CD4-positive, alpha-beta T cell treated with Interleukin-4 for 4 hours (primary cell): ENCODE data around the gene NR4A1.

Experiments used
- DNase-seq: peaks from one replicate; pipeline ENCODE4 v3.0.0-alpha.2; 2020

NR4A1 gene

DNA sequence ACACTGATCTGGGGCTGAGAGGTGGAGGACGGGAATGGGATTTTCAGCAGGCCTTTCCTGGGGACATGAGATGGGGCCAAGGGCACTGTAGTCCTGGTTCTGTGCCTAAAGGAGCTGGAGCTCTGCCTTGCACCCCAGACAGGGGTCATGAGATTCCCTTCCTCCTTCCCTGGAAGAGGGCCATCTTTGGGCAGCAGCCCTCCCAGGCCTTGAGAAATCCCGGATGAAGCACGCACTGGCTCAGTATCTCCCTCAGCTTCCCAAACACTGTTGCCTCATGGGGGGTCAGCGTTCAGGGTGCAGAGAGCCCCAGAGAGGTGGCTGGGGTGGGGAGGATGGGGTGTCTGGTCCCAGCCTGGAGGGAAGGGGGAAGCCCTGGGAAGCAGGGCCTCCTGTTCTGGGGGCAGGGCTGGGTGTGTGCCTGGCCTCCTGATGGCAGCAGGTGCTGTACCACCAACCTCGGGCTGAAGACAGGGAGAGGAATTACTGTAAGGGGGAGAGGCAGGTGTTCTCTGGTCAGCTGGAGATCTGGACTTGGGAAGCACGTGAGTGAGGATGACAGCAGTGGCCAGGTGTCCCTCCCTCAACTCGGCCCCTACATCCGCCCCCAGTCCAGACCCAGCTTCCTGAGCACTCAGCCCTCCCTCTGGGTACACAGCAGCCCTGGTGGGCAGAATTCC, 8.4 kb upstream of the NR4A1 start:
- DNase-seq: no peak

DNA sequence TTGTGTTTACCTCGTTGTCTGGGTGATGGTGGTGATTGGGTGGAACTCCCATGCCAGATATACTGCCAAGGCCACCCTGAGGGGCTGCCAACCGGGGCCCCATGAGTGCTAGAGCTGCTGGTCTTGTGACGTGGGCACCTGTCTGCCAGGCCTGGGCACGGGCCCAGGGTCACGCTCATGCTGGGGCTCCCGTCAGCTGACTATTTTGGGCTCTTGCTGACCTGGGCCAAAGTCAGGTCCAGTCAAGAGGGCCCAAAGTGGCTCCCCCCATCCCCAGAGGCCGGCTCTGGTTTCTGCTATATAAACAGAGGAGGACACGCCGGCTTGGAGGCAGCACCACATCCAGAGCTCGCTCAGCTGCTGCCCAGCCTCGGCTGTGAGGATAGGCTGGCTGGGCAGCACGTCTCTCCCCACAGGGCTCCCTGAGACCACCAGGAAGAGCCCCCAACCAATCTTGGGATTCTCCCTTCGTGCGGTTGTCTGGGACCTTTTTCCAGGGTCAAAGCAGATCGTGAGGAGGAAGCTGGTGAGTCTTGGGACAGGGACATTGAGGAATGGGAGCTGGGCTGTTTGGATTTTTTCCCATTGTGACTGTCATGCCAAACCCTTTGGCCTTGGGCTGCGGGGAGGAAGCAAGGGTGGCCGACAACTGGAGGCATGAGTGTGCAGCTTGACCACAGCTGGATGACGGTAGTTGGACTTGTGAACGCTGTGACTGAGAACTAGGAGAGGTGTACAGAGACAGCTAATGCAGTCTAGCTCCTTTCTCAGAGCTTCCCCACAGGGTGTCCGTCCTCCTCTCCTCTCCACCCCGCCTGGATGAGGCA, 7.6 kb upstream of the NR4A1 start:
- no peak for DNase-seq

DNA sequence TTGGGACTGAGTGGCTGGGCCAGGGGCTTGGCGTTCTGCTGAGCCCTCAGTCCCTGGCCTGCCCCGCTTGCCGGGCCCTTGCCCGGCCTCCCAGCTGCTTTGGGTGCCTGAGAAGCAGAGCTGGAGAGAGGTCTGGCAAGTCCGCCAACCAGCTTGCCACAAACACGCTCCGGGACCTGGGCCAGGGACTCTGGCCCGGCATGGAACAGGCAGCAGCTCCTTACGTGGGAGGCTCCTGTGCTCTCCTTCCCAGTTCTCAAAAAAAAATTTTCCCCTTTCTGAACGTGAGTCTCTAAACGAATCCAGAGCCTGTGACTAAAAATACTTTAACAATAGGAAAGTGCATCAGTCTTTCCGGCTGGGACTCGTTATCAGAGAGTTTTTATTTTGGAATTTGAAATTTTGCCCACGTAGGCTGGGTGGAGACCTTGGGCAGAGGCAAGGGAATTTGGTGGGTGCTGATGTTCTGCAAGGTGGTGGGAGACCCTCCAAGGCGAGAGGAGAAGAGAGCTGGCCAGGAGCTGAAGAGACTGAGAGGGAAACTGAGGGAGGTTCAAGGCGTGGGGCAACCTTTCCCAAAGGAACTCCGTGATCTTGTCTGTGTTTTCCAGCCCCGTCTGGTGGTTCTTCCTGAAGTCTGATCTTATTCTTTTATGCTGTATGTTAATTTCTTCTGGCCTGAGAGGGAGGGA, 6.8 kb upstream of the NR4A1 start:
- no peak for DNase-seq

DNA sequence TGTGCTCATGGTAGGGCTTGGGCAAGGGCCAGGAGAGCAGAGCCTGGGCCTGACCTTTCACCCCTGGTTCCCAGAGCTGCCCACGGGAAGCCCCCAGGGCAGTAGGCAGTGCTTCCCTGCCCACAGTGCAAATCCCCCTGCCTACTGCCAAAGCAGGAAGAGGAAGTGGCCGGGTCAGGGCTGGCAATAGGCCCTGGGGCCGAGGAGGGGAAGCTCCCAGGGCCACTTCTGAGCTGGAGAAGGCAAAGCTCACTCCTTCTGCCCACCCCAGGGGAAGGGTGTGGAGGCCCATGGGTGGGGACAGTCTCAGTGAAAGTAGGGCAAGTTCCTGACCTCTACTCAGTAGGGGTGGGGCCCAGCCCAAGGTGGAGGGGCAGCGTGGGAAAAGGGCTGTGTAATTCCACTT, 5.4 kb upstream of the NR4A1 start:
- no peak for DNase-seq

DNA sequence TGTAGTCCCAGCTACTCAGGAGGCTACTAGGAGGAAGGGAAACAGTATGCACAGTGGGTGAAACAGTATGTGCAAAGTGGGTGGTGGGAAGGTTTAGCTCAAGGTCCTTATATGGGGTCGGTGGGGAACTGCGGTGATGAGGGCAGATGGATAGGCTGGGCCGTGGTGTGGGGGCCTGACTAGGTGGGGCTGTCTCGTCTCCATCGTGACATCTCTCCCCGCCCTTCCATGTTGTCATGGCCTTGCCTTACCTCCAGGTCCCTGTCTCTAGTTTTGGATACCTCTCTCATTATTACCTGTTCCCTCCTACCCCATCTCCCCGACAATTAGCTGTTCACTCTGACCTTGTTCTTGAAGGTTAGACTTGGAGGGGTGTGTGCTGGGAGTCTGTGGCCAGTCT, 4.4 kb upstream of the NR4A1 start:
- DNase-seq: no peak

DNA sequence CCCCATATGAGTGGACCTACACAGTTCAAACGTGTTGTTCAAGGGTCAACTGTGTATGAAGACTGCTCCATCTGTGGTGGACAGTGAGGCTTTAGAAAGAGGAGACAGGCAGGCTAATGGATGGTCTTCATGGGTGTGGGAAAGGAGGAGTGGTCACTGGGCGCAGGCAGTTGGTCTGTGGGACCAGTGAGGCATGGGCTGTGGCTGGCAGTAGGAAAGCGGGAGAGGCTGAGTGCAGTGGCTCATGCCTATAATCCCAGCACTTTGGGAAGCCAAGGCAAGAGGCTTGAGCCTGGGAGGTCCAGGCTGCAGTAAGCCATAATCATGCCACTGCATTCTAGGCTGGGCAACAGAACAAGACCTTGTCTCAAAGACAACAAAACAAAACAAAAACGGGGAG, 2.0 kb upstream of the NR4A1 start:
- DNase-seq: no peak

DNA sequence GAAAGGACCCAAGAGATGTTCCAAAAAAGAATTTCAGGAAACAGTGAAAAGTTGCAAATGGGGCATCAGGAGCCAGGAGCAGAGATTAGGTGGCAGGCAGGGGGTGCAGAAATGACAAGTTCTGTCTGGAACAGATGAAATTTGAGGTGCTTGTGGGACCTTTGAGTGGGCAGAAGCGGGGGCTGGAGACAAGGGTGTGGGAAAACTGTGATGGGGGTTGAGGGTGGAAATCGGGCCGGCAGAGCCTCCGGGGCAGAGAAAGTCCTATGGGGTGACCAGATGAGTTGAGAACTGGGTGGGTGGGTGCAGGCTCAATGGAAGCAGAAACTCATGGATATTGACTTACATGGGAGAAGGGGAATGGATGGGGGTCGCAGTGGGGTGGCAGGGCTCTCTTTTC, 1.6 kb upstream of the NR4A1 start:
- no peak for DNase-seq

DNA sequence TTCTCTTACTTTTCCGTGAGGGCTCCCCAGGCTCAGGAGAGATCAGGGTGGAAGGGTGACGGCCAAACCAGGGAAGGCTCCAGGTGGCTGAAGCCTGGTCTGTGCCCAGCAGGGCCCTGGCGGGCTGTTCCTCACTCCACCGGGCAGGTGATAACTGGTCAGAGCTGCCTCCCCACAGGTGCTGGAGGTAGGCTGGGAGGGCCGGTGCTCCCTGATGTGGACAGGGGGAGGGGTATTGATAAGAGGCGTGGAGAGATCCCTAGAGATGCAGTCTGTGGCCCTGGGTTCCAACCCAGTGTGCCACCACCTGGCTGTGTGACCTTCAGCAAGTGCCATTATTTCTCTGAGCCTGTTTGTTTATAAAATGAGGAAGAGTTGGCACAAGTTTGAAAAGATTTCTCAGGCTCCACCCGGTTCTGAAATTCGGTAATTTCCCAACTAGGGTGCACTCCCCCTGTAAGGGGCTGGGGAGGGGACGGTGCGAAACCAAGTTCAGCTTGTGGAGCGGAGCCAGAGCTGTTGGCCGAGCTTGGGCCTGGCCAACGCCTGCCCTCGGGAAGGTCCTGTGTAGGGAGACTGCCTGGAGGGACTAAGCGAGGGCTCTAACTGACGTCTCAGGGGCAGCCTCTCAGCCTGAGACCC, 1.0 kb upstream of the NR4A1 start:
- DNase-seq: peak; percentile 30

DNA sequence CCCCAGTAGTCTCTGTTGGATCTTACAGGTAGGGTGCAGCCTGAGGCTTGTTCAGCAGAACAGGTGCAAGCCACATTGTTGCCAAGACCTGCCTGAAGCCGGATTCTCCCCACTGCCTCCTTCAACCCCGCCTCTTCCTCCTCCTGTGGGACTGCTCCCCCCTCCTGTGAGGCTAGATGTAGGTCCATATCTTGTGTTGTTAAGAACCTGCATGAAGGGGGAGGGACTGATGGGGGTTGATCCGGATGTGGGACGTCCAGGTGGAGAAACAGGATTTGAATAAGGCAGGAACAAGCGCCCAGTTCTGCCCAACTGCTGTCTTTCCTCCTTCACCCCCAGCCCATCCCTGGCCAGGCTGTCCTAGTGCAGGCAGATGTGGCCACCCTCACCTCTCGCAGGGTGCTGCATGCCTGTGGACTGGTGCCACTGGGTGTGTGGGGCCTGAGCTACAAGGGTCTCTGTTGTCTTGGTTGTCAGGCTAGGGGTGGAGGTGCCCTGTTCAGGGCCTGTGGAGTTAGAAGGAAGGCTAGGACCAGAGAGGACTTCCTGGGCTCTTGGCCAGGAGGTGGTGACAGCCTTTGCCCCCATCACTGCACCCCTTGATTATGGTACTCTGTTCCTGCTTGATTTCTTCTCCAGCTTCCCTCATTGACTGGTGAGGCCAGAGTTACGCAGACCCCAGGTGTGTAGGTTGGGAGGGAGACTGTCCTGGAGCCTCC, 1.4 kb downstream of the NR4A1 start:
- DNase-seq: peak; percentile 14

DNA sequence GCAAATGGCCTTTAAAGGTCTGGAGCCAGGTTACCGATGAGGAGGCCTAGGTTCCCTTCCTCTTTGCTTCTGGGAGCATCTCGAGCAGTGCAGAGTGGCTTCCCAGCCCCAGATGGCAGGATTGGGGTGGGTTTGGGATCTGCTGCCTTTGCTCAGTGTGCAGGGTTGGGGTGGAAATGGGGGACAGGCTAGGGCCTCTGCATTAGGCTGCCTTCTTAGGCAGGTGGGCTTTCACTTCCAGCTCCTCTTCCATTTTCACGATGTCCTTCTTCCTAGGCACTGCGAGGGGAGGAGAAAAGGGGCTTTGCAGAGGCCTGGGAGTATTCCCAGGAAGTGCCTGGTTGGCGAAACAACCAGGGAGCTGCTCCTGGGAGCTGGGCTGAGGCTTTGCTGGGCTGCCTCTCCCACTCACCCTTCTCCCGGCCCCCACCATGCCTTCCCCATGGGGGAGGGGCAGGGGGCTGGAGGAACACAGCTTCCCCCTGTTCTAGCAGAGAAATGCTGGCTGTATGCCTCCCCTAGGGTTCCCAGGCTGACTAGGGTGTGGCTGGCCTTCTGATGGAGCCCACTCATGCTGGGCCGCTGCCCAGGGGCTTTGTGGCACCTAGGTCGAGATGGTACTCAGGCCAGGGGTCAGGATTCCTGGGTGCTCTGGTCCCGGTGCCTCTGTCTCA, 2.4 kb downstream of the NR4A1 start:
- no peak for DNase-seq

DNA sequence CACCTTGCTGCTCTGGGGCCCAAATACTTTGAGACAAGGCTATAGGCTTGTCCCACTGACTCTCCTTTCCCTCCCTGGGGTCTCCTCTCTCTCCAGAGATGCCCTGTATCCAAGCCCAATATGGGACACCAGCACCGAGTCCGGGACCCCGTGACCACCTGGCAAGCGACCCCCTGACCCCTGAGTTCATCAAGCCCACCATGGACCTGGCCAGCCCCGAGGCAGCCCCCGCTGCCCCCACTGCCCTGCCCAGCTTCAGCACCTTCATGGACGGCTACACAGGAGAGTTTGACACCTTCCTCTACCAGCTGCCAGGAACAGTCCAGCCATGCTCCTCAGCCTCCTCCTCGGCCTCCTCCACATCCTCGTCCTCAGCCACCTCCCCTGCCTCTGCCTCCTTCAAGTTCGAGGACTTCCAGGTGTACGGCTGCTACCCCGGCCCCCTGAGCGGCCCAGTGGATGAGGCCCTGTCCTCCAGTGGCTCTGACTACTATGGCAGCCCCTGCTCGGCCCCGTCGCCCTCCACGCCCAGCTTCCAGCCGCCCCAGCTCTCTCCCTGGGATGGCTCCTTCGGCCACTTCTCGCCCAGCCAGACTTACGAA, 3.1 kb downstream of the NR4A1 start:
- no peak for DNase-seq

DNA sequence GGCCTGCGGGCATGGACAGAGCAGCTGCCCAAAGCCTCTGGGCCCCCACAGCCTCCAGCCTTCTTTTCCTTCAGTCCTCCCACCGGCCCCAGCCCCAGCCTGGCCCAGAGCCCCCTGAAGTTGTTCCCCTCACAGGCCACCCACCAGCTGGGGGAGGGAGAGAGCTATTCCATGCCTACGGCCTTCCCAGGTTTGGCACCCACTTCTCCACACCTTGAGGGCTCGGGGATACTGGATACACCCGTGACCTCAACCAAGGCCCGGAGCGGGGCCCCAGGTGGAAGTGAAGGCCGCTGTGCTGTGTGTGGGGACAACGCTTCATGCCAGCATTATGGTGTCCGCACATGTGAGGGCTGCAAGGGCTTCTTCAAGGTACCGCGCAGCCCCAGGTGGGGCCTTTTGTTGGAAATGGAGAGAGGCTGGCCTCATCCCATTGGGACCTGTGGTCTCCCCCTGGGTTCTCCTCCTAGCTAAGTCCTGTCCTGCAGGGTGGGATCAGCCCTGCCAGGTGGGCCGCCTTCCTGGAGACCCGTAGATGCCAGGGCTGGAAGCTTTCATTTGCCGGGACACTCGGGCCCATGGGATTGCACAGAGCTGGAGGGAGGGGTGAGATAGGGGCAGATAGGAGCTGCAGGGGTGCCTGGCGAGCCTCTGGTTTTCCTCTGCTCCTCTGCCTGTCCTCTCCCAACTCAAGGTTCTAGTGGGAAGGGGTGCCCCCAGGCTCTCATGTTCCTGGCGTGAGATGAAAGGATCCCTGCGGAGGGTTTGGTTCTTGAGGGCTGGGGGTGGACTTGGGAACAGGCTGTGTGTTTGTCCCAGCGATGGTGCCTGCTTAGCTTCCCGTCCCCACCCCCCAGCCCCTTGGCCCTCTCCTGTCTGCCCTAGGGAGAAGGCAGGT, 3.8 kb downstream of the NR4A1 start:
- no peak for DNase-seq

DNA sequence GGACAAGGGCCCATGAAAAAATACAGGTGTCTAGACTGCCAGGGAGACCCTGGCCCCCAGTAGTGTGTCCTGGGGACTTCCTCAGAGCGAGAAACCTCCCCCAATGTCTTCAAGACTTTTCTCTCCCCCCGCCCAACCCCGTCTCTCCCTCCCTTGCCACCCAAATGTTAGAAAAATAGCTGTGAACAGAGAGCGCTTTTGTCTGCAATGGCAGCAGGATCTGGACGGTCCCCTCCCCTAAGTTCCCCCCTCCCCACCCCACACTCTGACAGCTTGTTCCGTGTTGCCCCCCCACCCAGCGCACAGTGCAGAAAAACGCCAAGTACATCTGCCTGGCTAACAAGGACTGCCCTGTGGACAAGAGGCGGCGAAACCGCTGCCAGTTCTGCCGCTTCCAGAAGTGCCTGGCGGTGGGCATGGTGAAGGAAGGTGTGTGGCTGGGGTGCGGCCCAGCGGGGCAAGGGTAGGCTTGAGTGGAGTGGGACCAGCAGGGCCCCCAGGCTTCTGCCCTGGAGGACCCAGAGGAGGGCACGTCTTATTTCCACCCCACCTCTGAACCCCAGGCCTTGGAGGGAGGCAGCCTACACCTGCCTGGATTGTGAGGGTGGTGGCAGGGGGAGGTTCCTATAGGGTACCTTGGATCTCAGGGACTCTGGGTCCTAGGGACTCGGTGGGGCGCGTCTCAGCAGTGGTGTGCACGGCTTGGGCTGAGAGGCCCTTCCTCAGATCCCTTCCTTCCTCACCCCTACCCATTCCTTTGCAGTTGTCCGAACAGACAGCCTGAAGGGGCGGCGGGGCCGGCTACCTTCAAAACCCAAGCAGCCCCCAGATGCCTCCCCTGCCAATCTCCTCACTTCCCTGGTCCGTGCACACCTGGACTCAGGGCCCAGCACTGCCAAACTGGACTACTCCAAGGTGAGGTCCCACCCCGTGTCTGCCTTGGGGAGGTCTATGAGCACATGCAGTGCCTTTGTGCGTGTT, 4.8 kb downstream of the NR4A1 start:
- no peak for DNase-seq

DNA sequence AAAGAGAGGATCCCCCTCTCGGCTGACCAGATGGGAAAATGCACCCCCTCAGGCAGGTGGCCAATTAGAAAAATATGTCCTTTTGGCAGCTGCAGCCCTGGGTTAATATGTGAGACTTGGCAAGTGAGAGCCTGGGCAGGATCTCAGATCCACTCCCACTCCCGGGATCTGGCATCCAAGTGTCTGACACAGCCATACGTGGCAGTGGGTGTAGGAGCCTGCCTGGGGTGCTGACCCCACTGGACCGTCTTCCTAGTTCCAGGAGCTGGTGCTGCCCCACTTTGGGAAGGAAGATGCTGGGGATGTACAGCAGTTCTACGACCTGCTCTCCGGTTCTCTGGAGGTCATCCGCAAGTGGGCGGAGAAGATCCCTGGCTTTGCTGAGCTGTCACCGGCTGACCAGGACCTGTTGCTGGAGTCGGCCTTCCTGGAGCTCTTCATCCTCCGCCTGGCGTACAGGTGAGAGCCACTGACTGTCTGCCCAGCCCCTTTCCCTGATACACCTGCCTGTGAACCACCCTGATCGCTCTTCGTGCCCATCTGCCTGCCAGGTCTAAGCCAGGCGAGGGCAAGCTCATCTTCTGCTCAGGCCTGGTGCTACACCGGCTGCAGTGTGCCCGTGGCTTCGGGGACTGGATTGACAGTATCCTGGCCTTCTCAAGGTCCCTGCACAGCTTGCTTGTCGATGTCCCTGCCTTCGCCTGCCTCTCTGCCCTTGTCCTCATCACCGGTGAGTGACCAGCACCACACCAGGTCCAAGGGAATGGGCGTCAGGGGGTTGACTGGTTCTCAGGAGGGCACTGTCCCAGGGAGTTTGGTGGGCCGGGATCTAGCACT, 5.8 kb downstream of the NR4A1 start:
- DNase-seq: no peak

DNA sequence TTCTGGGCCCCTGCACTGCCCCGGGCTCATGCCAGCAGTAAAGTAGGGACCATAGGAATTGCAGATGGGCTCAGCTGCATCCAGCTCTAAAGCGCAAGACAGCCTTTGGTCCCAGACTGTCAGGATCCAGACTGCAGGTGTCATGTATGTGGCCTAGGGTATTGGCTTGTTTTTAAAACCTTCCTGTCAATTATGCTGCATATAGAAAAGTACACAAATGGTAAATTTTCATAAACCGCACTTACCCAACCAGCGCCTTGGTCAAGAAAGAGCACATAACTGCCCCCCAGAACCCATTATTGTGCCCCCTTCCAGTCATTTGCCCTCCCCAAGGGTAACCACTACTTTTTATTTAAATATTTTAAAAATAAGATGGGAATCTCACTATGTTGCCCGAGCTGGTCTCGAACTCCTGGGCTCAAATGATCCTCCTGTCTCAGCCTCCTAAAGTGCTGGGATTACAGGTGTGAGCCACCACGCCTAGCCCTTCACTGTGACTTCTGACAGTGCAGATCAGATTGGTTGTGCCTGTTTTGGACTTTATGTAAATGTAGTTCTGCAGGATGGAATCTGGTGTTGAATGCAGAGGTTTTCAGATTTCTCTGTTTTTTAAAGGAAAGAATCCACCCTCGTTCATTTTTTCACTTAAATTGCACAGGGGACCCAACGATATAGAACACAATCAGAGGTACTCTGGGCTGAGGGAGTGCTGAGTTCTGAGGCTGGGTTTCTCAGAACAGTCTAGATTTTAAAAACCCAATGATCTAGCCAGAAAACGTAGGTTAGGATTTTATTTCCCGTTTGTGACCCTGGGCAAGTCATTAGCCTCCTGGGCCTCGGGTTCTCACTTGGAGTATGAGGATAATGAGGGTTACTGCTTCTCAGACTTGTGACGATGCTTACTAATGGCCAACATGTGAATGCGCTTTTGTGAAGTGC, 6.7 kb downstream of the NR4A1 start:
- DNase-seq: no peak

DNA sequence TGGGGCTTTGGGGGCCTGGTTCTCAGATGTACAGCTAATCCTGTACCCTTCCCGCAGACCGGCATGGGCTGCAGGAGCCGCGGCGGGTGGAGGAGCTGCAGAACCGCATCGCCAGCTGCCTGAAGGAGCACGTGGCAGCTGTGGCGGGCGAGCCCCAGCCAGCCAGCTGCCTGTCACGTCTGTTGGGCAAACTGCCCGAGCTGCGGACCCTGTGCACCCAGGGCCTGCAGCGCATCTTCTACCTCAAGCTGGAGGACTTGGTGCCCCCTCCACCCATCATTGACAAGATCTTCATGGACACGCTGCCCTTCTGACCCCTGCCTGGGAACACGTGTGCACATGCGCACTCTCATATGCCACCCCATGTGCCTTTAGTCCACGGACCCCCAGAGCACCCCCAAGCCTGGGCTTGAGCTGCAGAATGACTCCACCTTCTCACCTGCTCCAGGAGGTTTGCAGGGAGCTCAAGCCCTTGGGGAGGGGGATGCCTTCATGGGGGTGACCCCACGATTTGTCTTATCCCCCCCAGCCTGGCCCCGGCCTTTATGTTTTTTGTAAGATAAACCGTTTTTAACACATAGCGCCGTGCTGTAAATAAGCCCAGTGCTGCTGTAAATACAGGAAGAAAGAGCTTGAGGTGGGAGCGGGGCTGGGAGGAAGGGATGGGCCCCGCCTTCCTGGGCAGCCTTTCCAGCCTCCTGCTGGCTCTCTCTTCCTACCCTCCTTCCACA, 7.6 kb downstream of the NR4A1 start:
- DNase-seq: no peak
